IMR-90 (cell line): ENCODE data around the gene KLK1. TPM values are rescaled to one million over a fixed set of nuclear protein-coding genes. Genes with fewer than 3 reads are reported as not detected.

Experiments used
- ATAC-seq: fragments of 200-7000 bp; cut with Tn5 transposase; 2 replicates; pipeline ENCODE4 v1.9.1; 2020; ENCODE audit warnings: low read depth, mild to moderate bottlenecking, moderate library complexity
- BruUV-seq: library from RNA; stranded (reverse); fragments of 400-500 nt; replicated peaks from 2 replicates; lab custom pipeline; 2021; lab: Mats Ljungman, UMichigan
- CTCF ChIA-PET: fragments of 300-600 bp; formaldehyde crosslinking; extraction: SDS; loops from one replicate; lab custom pipeline; 2021; ENCODE audit warnings: antibody characterized with exemption; lab: Yijun Ruan, JAX
- POLR2A ChIA-PET: fragments of 300-600 bp; sonication (Branson Sonifier 250); formaldehyde crosslinking; loops from one replicate; lab custom pipeline; 2022; ENCODE audit warnings: antibody characterized with exemption; ENCODE audit not compliant: unreplicated experiment; lab: Charles Lee
- DNase-seq: peaks from one replicate; pipeline ENCODE4 v3.0.0; 2013
- H2AFZ ChIP-seq: replicated peaks from 2 replicates; pipeline ENCODE3; 2013; ENCODE audit warnings: low read length, mild to moderate bottlenecking; ENCODE audit not compliant: poor library complexity
- H2AK5ac ChIP-seq: 2 replicates; pipeline ENCODE4 v1.6.1; 2013; ENCODE audit warnings: low read depth, low read length, inconsistent platforms
- H2AK9ac ChIP-seq: replicated peaks from 2 replicates; pipeline ENCODE3; 2013; ENCODE audit warnings: mild to moderate bottlenecking, low read depth, low read length, moderate library complexity; ENCODE audit not compliant: poor library complexity
- H2BK120ac ChIP-seq: 2 replicates; pipeline ENCODE4 v1.6.1; 2013; ENCODE audit warnings: low read depth, low read length, inconsistent platforms
- H2BK15ac ChIP-seq: 3 replicates; pipeline ENCODE4 v1.6.1; 2013; ENCODE audit warnings: low read depth, low read length, inconsistent platforms
- H2BK20ac ChIP-seq: 2 replicates; pipeline ENCODE4 v1.6.1; 2013; ENCODE audit warnings: low read depth, mild to moderate bottlenecking, inconsistent platforms, low read length, moderate library complexity
- H2BK5ac ChIP-seq: 2 replicates; pipeline ENCODE4 v1.6.1; 2013; ENCODE audit warnings: mild to moderate bottlenecking, low read depth, low read length, inconsistent platforms; ENCODE audit not compliant: poor library complexity, severe bottlenecking
- H3K14ac ChIP-seq: replicated peaks from 2 replicates; pipeline ENCODE4 v1.6.1; 2013; ENCODE audit warnings: low read depth, low read length, inconsistent platforms
- H3K18ac ChIP-seq: 2 replicates; pipeline ENCODE4 v1.6.1; 2013; ENCODE audit warnings: low read depth, low read length, control low read depth
- H3K23ac ChIP-seq: 2 replicates; pipeline ENCODE4 v1.6.1; 2013; ENCODE audit warnings: low read depth, low read length, inconsistent platforms
- H3K27ac ChIP-seq: 2 replicates; pipeline ENCODE4 v1.5.1; 2013; ENCODE audit warnings: mild to moderate bottlenecking, control low read depth, low read length; ENCODE audit not compliant: insufficient read depth
- H3K27me3 ChIP-seq: 2 replicates; pipeline ENCODE4 v1.6.1; 2013; ENCODE audit warnings: low read length; ENCODE audit not compliant: control insufficient read depth, insufficient read depth
- H3K36me3 ChIP-seq: 2 replicates; pipeline ENCODE4 v1.6.1; 2013; ENCODE audit warnings: low read length, mixed read lengths; ENCODE audit not compliant: control insufficient read depth, insufficient read depth
- H3K4ac ChIP-seq: 2 replicates; pipeline ENCODE4 v1.6.1; 2013; ENCODE audit warnings: low read depth, low read length, inconsistent platforms
- H3K4me1 ChIP-seq: 2 replicates; pipeline ENCODE4 v1.6.1; 2013; ENCODE audit warnings: low read length, mixed read lengths; ENCODE audit not compliant: control insufficient read depth, insufficient read depth
- H3K4me2 ChIP-seq: 2 replicates; pipeline ENCODE4 v1.6.1; 2013; ENCODE audit warnings: low read depth, mild to moderate bottlenecking, control low read depth, low read length, moderate library complexity
- H3K4me3 ChIP-seq: 2 replicates; pipeline ENCODE4 v1.5.1; 2013; ENCODE audit warnings: low read depth, mild to moderate bottlenecking, control low read depth, low read length, moderate library complexity; ENCODE audit not compliant: insufficient read depth
- H3K56ac ChIP-seq: 2 replicates; pipeline ENCODE4 v1.6.1; 2013; ENCODE audit warnings: low read length, inconsistent platforms; ENCODE audit not compliant: insufficient read depth; ENCODE audit errors: extremely low read depth
- H3K79me1 ChIP-seq, 2 experiments: 2 replicates each; pipeline ENCODE4 v1.6.1; 2013; ENCODE audit warnings: low read length in 2 of 2, inconsistent platforms in 1 of 2, low read depth in 1 of 2
- H3K9ac ChIP-seq: 2 replicates; pipeline ENCODE4 v1.6.1; 2013; ENCODE audit warnings: low read depth, low read length, control low read depth
- H3K9me1 ChIP-seq: 2 replicates; pipeline ENCODE4 v1.6.1; 2013; ENCODE audit warnings: low read length, inconsistent platforms; ENCODE audit not compliant: insufficient read depth
- H3K9me3 ChIP-seq: 2 replicates; pipeline ENCODE4 v1.6.1; 2013; ENCODE audit warnings: low read length; ENCODE audit not compliant: control insufficient read depth, insufficient read depth
- H4K20me1 ChIP-seq: 2 replicates; pipeline ENCODE4 v1.6.1; 2013; ENCODE audit warnings: low read length, inconsistent platforms; ENCODE audit not compliant: insufficient read depth
- H4K5ac ChIP-seq: 2 replicates; pipeline ENCODE4 v1.6.1; 2013; ENCODE audit warnings: mild to moderate bottlenecking, low read depth, low read length, control low read depth
- H4K8ac ChIP-seq, 2 experiments: 2 replicates each; pipeline ENCODE4 v1.6.1; 2013; ENCODE audit warnings: low read depth in 2 of 2, low read length in 2 of 2, control low read depth in 1 of 2, inconsistent platforms in 1 of 2
- H4K91ac ChIP-seq: 2 replicates; pipeline ENCODE4 v1.6.1; 2013; ENCODE audit warnings: low read depth, low read length, inconsistent platforms; ENCODE audit not compliant: insufficient read depth
- BHLHE40 ChIP-seq: fragments of 150-350 bp; IDR thresholded peaks from 2 replicates; pipeline ENCODE4 v1.6.1; 2016; ENCODE audit warnings: mild to moderate bottlenecking, low read depth, low read length
- CEBPB ChIP-seq: IDR thresholded peaks from 2 replicates; pipeline ENCODE4 v1.6.1; 2012; ENCODE audit warnings: low read depth, low read length, improper control_type of control experiment
- CHD1 ChIP-seq: IDR thresholded peaks from 2 replicates; pipeline ENCODE4 v1.6.1; 2012; ENCODE audit warnings: low read depth, low read length, improper control_type of control experiment
- ELK1 ChIP-seq: fragments of 150-350 bp; IDR thresholded peaks from 2 replicates; pipeline ENCODE4 v1.6.1; 2016; ENCODE audit warnings: low read depth, mild to moderate bottlenecking, low read length, moderate library complexity, borderline replicate concordance
- FOS ChIP-seq: fragments of 150-350 bp; IDR thresholded peaks from 2 replicates; pipeline ENCODE4 v1.6.1; 2016; ENCODE audit warnings: low read depth, low read length
- MAFK ChIP-seq: IDR thresholded peaks from 2 replicates; pipeline ENCODE4 v1.6.1; 2012; ENCODE audit warnings: low read depth, low read length, improper control_type of control experiment
- MAZ ChIP-seq: IDR thresholded peaks from 2 replicates; pipeline ENCODE4 v1.6.1; 2012; ENCODE audit warnings: low read depth, mild to moderate bottlenecking, low read length, improper control_type of control experiment, moderate library complexity, borderline replicate concordance
- MXI1 ChIP-seq: IDR thresholded peaks from 2 replicates; pipeline ENCODE4 v1.6.1; 2012; ENCODE audit warnings: low read depth, mild to moderate bottlenecking, low read length, moderate library complexity, borderline replicate concordance
- NFE2L2 ChIP-seq: fragments of 150-350 bp; IDR thresholded peaks from 2 replicates; pipeline ENCODE4 v1.6.1; 2016; ENCODE audit warnings: low read depth, mild to moderate bottlenecking, low read length
- POLR2A ChIP-seq: IDR thresholded peaks from 2 replicates; pipeline ENCODE4 v1.6.1; 2012; ENCODE audit warnings: mild to moderate bottlenecking, low read depth, low read length
- RAD21 ChIP-seq: IDR thresholded peaks from 2 replicates; pipeline ENCODE4 v1.6.1; 2012; ENCODE audit warnings: low read length, improper control_type of control experiment
- RCOR1 ChIP-seq: IDR thresholded peaks from 2 replicates; pipeline ENCODE4 v1.6.1; 2012; ENCODE audit warnings: mild to moderate bottlenecking, low read length, improper control_type of control experiment; ENCODE audit not compliant: insufficient replicate concordance
- RFX5 ChIP-seq: IDR thresholded peaks from 2 replicates; pipeline ENCODE4 v1.8.0; 2012; ENCODE audit warnings: low read depth, mild to moderate bottlenecking, low read length, moderate library complexity
- SMC3 ChIP-seq: fragments of 150-350 bp; IDR thresholded peaks from 2 replicates; pipeline ENCODE4 v1.6.1; 2016; ENCODE audit warnings: low read depth, mild to moderate bottlenecking, antibody characterized with exemption, low read length, moderate library complexity
- WGBS, 2 experiments: methylation state at CpG; one replicate each; pipeline versions ENCODE4 v1.1.5 to v1.1.7; 2013; ENCODE audit warnings: missing lambda C conversion rate in 2 of 2; ENCODE audit not compliant: insufficient read length in 1 of 2; ENCODE audit errors: extremely low coverage in 2 of 2; 5-methylcytosine and 5-hydroxymethylcytosine counted together
- dilution Hi-C: fragments of 300-500 bp; cut with HindIII; formaldehyde crosslinking; loops from one replicate; pipeline ENCODE4 v1.14.3; 2018; ENCODE audit warnings: low sequenced_read_pairs; ENCODE audit not compliant: unreplicated experiment
- in situ Hi-C: fragments of 300-500 bp; cut with MboI; formaldehyde crosslinking; loops from 3 replicates; pipeline ENCODE4 v1.14.3; 2019; ENCODE audit warnings: low sequenced_read_pairs, inconsistent platforms, mixed read lengths
- intact Hi-C: fragments of 100-400 bp; cut with micrococcal nuclease; formaldehyde crosslinking; loops from 2 replicates; pipeline ENCODE4 v1.10.0; 2022
- polyA plus RNA-seq, 3 experiments: library from polyadenylated mRNA; depleted of rRNA; stranded (reverse); fragments of >200 nt; gene quantifications; 2 replicates each; pipeline ENCODE4 v1.2.3, GENCODE V29; 2012; ENCODE audit warnings: low replicate concordance in 1 of 3
- total RNA-seq: library from RNA; depleted of rRNA; stranded (reverse); fragments of >200 nt; gene quantifications from 2 replicates; pipeline ENCODE4 v1.2.3, GENCODE V29; 2012
- TF ChIP-seq, protein P1 (sequence below): fragments of 150-350 bp; IDR thresholded peaks from 2 replicates; pipeline ENCODE4 v1.6.1; 2017; ENCODE audit warnings: mild to moderate bottlenecking, antibody characterized with exemption, low read length, low read depth
- TF ChIP-seq, protein P2 (sequence below): conservative IDR thresholded peaks from 2 replicates; pipeline ENCODE4 v1.5.1; 2012; ENCODE audit warnings: mild to moderate bottlenecking, low read depth, low read length, improper control_type of control experiment

The KLK1 gene
- total and polyA plus RNA-seq, 2 of the 4 experiments (the other 2 are of a cell fraction) = not detected

GRCh38 chr19:50850738-50851137 is 27.2 kb upstream of the KLK1 start:
- Histone ChIP-seq H3K9me3 (no peaks in the 10 kb centered on the region), H2BK20ac (no peak overlapping the region), H3K9ac (no peak overlapping the region), H2BK15ac (no peak overlapping the region), H3K9me1 (no peaks in the 10 kb centered on the region), H3K27me3 (no peaks in the 10 kb centered on the region; the same call in 1 of the 2 replicates), H3K4me2 (no peak overlapping the region), H3K18ac (no peak overlapping the region), H3K4me1 (no peaks in the 10 kb centered on the region), H4K8ac (no peak overlapping the region), H3K79me1 (no peaks in the 10 kb centered on the region), H2AK5ac (no peak overlapping the region), H3K23ac (no peak overlapping the region), H2BK120ac (no peak overlapping the region), H3K14ac (no peak overlapping the region), H2BK5ac (no peak overlapping the region), H2AFZ (no peak overlapping the region), H3K56ac (no peak overlapping the region), H3K4me3 (no peak overlapping the region), H2AK9ac (no peak overlapping the region), H4K20me1 (no peaks in the 10 kb centered on the region), H4K91ac (no peak overlapping the region), H3K27ac (no peak overlapping the region), H4K5ac (no peak overlapping the region), H3K36me3 (no peaks in the 10 kb centered on the region), H3K4ac (no peak overlapping the region)
- WGBS, 2 experiments = 40% methylated on average over 1 of the region's 3 CpGs; no CpG with 5 or more reads in 1 of the 2 experiments
- no peak for ATAC-seq
- intact Hi-C loops = no loop called here
- no peak for TF ChIP-seq NFE2L2
- TF ChIP-seq, protein P1, sequence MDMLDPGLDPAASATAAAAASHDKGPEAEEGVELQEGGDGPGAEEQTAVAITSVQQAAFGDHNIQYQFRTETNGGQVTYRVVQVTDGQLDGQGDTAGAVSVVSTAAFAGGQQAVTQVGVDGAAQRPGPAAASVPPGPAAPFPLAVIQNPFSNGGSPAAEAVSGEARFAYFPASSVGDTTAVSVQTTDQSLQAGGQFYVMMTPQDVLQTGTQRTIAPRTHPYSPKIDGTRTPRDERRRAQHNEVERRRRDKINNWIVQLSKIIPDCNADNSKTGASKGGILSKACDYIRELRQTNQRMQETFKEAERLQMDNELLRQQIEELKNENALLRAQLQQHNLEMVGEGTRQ = no peak
- no peak for TF ChIP-seq CHD1
- TF ChIP-seq RAD21 = no peak
- no peak for TF ChIP-seq RCOR1
- TF ChIP-seq FOS = no peak
- no peak for TF ChIP-seq MXI1
- no peak for TF ChIP-seq RFX5
- TF ChIP-seq MAFK = no peak
- no peak for TF ChIP-seq POLR2A
- TF ChIP-seq, protein P2, sequence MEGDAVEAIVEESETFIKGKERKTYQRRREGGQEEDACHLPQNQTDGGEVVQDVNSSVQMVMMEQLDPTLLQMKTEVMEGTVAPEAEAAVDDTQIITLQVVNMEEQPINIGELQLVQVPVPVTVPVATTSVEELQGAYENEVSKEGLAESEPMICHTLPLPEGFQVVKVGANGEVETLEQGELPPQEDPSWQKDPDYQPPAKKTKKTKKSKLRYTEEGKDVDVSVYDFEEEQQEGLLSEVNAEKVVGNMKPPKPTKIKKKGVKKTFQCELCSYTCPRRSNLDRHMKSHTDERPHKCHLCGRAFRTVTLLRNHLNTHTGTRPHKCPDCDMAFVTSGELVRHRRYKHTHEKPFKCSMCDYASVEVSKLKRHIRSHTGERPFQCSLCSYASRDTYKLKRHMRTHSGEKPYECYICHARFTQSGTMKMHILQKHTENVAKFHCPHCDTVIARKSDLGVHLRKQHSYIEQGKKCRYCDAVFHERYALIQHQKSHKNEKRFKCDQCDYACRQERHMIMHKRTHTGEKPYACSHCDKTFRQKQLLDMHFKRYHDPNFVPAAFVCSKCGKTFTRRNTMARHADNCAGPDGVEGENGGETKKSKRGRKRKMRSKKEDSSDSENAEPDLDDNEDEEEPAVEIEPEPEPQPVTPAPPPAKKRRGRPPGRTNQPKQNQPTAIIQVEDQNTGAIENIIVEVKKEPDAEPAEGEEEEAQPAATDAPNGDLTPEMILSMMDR = no peak
- TF ChIP-seq CEBPB = no peak
- no peak for TF ChIP-seq ELK1
- TF ChIP-seq BHLHE40 = no peak
- TF ChIP-seq MAZ = no peak
- TF ChIP-seq SMC3 = no peak
- ChIA-PET POLR2A (no interaction called here), CTCF (no interaction called here)
- dilution Hi-C loops = no loop called here
- in situ Hi-C loops = no loop called here
- BruUV-seq = no TSS peak
- no peak for DNase-seq
